Heart left ventricle (tissue), 13 donors: Measurements from ENCODE around the gene KCNN3.

Experiments
- CTCF ChIP-seq, 12 donors: fragments of 200-600 bp; sonication (generic) in 4 of 12; IDR thresholded peaks; one replicate each; pipeline versions ENCODE4 v1.5.0 to v1.8.0; 2018 to 2022; ENCODE audit warnings: antibody characterized with exemption in 12 of 12, mild to moderate bottlenecking in 5 of 12
- POLR2A ChIP-seq, 2 donors: fragments of 450-650 bp; IDR thresholded peaks; one replicate each; pipeline ENCODE4 v1.6.1; 2017; ENCODE audit warnings: antibody characterized with exemption in 2 of 2, mild to moderate bottlenecking in 2 of 2, moderate library complexity in 2 of 2
- donor health status: ischemic (EF 13 %, LVEDD 7.1; RV severe dilation, severe dysfunction).
- donor health status: DM: no; HTN: yes; CAD: no.
- donor health status: DM: no; HTN: no; CAD: no.
- donor health status: ischemic (EF 25% LVEDD 6.9; RV normal size, moderate dysfunction).
- donor health status: ischemic (EF 25% LVEDD 5.7; RV mildly dilated, moderate dysfunction).
- donor health status: ischemic (EF 35%, LVEDD 5.7; RV mildly dilated, moderate dysfunction).
- donor health status: nonischemic (EF 11% LVEDD 7.7; RV severe dilation, severe dysfunction).
- donor health status: DM: yes; HTN: yes; CAD: no.
- donor health status: PGD.
- donor health status: ischemic (EF 29% LVEDD 5.4; RV normal size, mild dysfunction).
- donor health status: nonischemic (EF 23%, LVEDD 6.1; RV moderate dilation, normal function).

GRCh38 chr1:154777154-154777553 is 92.9 kb downstream of the KCNN3 start:
- TF ChIP-seq CTCF (IDR thresholded peaks at IDR 0.05) = no peak
- no peak for TF ChIP-seq POLR2A (IDR thresholded peaks at IDR 0.05)
